HG03378 (cell line): ENCODE data around the gene HPN.
"Not testable (repeated sequence)": the region's sequence is repeated elsewhere in the genome, so short reads cannot be mapped to it uniquely, and the experiment has no call there.

Source experiments
- ATAC-seq: cut with Tn5 transposase; IDR thresholded peaks from one replicate; pipeline ENCODE4 v1.9.1; 2021; ENCODE audit warnings: mild to moderate bottlenecking, moderate library complexity; ENCODE audit not compliant: unreplicated experiment

HPN gene

DNA sequence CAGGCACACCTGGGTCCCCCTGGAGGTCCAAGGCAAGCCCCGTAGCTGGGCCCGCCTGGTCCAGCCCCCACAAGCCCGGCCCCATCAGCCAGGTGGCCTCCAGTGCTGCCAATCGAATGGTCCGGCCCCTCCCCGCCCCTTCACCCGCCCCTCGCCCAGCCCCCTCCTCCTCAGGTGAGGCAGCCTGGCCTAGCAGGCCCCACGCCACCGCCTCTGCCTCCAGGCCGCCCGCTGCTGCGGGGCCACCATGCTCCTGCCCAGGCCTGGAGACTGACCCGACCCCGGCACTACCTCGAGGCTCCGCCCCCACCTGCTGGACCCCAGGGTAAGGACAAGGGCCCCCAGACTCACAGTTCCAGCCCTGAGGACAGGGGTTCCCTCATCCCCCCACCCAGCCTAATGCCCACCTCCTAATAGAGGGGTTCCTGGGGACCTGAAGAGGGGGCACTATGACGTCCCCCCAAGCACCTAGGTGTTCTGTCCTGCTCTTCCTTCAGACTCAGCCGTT, at the start of gene HPN:
HPN (plus strand) TSS at position 174 of the 508 bp plus-strand sequence. CDS start 786 bp downstream, outside the sequence.
- ATAC-seq = no peak

GRCh38 chr19:34992582-34992981, 48.9 kb upstream of the HPN start:
- ATAC-seq = not testable (repeated sequence)

DNA sequence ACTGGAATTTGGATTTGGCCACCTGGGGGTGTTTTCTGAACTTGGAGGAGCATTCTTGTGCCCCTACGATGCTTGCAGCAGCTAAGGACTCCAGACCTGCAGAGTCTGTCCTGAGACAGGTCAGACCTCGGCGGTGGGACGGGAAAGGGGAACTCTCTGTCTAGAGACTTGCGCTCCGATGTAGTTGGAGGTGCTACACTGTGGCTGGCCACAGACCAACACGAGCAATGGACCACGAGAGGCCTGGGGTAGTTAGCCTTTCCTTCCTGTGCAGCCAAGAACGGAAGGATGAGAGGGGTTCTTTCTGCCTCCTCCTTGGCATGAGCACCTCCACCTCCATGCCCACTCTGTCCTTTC, 47.3 kb upstream of the HPN start:
- ATAC-seq = no peak

- no peak for ATAC-seq
Measured at GRCh38 chr19:34994643-34995541, 46.6 kb upstream of the HPN start.

- ATAC-seq = no peak
Measured at GRCh38 chr19:34995551-34995950, 46.0 kb upstream of the HPN start.

- no peak for ATAC-seq
Measured at GRCh38 chr19:34997071-34997617, 44.4 kb upstream of the HPN start.

GRCh38 chr19:34998224-34998623, 43.3 kb upstream of the HPN start:
- not testable (repeated sequence) for ATAC-seq

- ATAC-seq = no peak
Measured at GRCh38 chr19:34998777-34999497, 42.6 kb upstream of the HPN start.

GRCh38 chr19:34999498-35000337, 41.8 kb upstream of the HPN start, which contains the start of gene GRAMD1A:
Gene GRAMD1A (plus strand): TSS chr19:35000323. CDS start chr19:35000479, 156 bp downstream.
- ATAC-seq = peak; percentile 36

DNA sequence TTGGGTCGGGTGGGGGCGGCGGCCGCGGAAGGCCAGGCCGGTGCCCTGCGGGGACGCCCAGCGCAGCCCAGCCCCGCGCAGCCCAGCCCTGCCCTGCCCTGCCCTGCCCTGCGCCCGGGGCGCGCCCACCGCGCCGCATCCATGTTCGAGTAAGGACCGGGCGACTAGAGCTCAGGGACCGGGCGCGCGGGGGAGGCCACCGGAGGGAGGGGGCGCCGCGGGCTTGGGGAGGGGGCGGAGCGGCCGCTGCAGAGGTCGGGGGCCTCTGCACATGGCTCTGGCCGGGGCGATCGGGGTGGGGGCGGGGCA, 41.2 kb upstream of the HPN start:
- ATAC-seq = no peak

DNA sequence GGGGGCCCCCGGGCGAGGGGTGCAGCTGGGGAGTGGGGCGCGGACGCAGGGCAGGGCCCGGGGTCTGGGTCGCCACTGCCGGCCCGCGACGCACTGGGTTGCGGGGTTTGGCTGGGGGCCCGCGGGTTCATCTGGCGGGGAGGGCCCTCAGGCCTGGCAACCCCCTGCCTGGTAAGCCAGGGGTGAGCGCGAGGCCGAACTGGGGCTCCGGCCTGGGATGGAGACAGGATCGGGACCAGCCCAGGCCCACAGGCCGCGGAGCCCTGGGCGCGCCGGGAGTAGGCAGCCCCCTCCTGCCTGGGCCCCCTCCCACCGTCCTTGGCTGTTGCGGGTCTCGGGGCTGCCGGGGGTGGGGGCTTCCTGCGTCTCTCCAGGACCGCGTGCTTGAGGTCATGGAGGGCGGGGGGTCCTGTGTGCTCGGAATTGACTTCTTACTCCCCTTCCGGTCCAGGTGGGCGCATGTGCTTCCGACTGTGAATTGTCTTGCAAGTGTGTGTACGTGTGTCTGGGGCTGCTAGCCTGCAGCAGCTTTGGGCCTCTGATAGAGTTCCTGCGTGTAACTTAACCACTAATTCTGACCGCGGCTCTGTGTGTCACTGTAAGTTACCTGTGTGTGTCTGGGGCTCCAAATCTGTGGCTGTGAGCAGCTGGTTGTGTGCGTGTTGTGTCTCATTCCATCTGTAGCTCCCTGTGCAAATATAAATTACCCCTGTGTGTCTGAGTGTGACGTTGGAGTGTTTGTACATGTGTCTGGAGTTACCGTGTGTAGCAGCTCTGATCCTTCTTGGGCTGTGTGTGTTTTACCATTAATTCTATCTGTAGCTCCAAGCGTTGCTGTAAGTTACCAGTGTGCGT, 40.6 kb upstream of the HPN start:
- no peak for ATAC-seq

GRCh38 chr19:35002037-35002535, 39.4 kb upstream of the HPN start:
- no peak for ATAC-seq

GRCh38 chr19:35004517-35005255, 36.8 kb upstream of the HPN start:
- no peak for ATAC-seq

DNA sequence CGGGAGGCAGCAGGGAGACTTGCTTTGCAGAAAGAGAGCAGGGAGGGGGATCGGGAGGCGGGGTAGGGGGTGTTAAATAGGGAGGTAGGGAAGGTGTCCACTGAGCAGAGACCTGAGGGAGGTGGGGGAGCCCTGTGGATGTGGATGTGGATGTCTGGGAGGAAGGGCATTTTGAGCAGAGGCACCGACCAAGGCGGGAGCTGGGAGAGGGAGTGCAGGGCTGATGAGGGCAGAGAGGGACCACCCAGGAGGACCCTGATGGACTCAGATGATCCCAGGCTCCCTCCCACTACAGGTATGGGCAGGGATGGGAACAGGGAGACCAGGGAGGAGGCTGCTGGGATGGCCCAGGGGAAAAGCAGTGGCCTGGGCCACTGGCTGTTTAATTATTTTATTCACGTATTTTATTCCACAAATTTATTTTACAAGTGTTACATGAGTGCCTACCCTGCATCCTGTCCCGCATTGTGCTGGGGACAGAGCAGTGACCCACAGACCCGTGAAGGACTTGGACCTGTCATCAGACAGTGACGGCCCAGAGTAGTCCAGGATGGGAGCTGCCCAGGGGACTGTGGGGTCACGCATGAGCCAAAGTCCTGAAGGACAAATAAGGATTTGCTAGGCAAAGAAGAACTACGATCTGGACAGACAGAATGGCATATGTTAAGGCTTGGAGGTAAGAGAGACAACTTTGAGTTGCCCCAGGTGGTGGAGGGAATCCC, 36.1 kb upstream of the HPN start:
- no peak for ATAC-seq

GRCh38 chr19:35006007-35006341, 35.5 kb upstream of the HPN start:
- not testable (repeated sequence) for ATAC-seq

GRCh38 chr19:35006342-35006998, 35.1 kb upstream of the HPN start:
- ATAC-seq = no peak

DNA sequence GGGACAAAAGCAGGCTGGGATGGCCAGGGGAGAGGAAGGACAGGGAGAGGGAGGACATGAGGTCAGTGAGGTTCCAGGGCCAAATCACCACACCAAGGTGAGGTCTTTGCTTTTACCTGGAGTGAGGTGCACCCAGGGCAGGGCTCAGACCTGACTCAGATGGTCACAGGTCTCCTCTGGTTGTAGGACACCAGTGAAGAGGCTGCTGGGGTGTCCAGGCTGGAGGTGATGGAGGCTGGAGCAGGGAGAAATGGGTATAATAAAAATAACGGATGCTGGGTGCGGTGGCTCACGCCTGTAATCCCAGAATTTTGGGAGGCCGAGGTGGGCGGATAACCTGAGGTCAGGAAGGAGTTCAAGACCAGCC, 34.5 kb upstream of the HPN start:
- no peak for ATAC-seq

GRCh38 chr19:35007427-35007826, 34.1 kb upstream of the HPN start:
- not testable (repeated sequence) for ATAC-seq
